GM21381 (cell line): ENCODE measurements around the gene TCEA2.

Experiments
- ATAC-seq: cut with Tn5 transposase; IDR thresholded peaks from one replicate; pipeline ENCODE4 v1.9.1; 2021; ENCODE audit warnings: mild to moderate bottlenecking, moderate library complexity; ENCODE audit not compliant: unreplicated experiment

TCEA2 gene

DNA sequence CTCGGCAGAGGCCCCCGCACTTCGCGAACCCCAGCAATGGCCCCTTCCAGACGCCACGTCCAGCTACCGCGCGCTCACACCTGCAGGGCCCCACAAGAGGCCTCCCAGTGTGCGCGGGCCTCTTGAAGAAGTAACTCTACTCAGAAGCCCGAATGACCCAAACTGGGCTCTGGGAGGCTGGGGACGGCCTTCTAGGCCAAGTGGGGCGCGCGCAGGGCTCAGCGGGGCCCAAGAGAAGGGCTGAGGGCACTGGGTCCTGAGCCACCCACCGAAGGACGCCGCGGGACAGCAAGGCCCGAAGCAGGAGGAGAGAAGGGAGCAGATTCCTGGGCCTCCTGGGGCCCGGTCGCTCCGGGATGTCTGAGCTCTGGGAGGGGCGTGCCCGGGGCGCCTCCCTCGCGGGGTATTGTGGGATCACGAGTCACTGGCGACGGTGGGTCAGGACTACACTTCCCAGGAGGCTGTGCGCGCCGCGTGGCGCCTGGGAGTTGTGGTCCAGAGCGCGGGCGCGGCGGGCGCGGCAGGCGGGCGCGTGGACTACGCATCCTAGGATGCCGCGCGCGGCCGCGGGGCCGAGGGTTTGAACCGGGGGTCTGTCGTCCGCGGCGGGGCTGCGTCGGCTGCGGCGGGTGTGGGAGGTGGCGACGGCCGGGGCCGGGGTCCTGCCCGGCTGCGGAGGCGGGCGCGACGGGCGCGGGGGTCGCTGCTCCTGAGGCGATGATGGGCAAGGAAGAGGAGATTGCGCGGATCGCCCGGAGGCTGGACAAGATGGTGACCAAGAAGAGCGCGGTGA, at the start of gene TCEA2:
Gene TCEA2, plus strand, starts transcription at position 603 of the 793 bp plus-strand sequence. Its CDS starts 115 bp downstream, at position 718.
- ATAC-seq: peak; percentile 74

DNA sequence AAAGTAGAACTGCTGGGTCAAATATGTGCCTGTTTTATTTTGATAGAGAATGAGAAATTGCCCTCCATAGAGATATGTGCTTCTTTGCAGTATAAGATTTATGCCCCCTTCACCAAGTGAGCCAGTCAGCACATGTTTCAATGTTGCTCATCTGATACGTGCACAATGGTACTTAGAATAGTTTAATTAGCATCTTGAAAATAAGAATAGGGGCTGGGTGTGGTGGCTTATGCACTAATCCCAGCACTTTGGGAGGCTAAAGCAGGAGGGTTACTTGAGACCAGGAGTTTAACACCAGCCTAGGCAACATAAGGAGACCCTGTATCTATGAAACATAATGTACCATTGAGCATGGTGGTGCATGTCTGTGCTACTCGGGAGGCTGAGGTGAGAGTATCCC, 47.4 kb upstream of the TCEA2 start:
- ATAC-seq: no peak

DNA sequence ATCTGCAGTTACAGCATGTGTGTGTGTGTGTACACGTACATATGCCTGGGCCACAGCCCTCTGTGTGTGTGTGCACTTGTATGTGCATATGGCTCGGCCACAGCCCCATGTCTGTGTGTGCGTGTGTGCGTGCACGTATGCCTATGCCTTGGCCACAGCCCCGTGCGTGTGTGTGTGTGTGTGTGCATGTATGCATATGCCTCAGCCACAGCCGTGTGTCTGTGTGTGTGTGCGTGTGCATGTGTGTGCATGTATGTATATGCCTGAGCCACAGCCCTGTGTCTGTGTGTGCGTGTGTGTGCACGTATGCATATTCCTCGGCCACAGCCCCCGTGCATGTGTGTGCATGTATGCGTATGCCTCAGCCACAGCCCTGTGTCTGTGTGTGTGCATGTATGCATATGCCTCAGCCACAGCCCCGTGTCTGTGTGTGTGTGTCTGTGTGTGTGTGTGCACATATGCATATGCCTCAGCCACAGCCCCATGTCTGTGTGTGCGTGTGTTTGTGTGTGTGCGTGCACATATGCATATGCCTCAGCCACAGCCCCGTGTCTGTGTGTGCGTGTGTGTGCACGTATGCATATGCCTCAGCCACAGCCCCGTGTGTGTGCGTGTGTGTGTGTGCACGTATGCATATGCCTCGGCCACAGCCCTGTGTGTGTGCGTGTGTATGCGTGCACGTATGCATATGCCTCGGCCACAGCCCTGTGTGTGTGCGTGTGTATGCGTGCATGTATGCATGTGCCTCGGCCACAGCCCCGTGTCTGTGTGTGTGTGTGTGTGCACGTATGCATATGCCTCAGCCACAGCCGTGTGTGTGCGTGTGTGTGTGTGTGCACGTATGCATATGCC, 41.6 kb upstream of the TCEA2 start:
- ATAC-seq: no peak

DNA sequence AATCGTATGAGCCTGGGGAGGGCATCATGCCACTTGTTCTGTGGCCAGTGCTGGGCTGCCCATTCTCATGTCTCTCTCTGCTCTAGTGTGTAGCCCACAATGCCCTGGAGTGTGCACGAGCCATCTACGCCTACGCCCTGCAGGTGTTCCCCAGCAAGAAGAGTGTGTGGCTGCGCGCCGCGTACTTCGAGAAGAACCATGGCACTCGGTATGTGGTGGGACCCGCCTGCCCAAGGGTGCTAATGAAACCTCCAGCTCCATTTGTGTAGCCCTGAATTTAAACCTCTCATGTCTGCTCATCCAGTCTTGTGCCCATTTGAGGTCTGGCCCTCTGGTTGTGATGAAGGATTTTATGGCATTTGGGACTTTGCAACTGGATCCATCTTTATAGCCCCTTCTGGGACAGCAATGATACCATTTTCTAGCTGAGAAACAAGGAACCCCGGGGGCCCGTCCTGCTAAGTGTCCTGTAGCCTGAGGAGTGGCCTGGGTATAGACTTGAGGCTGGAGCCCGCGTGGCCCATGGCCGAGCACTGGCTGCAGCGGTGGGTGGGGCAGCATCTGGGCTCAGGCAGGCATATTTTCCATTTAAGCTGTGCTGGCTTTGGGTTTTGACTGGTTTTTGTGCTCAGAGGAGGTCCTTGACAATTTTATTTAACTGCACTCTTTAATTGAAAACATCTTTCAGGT, 40.2 kb upstream of the TCEA2 start:
- no peak for ATAC-seq

DNA sequence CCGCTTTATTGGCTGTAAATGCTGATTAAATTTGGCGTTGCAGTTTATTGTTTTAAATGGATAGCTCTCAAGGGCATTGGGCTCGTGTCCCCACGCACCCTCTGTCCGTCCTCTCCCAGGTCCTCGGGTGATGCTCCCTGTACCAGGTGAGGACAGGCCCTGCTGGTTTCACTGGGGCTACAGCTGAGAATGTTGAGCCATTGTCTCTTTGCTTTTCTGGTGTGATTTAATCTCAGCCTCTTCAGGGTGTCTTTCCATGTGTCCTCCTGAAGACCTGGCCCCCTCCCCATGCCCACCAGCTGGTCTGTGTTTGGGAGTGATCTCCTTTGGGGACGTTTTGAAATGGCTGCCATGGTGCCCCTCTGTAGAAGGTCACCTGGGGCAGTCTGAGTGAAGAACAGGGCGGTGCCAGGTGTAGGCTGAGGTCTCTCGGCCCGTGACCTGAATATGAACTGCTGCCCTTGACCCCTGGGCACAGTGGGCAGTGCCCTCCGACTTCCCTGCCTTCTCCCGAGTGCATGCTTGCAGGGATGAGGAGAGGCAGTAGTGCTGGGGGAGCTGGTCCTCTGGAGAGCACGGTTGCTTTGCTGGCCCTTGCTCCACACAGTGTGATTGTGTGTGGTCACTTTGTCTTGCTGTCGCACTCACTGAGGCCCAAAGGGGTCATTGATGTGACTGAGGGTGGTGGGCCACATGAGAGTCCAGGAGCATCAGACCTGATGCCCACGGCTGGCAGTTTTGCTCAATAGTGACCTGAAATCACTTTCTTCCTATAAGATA, 39.4 kb upstream of the TCEA2 start:
- ATAC-seq: no peak

DNA sequence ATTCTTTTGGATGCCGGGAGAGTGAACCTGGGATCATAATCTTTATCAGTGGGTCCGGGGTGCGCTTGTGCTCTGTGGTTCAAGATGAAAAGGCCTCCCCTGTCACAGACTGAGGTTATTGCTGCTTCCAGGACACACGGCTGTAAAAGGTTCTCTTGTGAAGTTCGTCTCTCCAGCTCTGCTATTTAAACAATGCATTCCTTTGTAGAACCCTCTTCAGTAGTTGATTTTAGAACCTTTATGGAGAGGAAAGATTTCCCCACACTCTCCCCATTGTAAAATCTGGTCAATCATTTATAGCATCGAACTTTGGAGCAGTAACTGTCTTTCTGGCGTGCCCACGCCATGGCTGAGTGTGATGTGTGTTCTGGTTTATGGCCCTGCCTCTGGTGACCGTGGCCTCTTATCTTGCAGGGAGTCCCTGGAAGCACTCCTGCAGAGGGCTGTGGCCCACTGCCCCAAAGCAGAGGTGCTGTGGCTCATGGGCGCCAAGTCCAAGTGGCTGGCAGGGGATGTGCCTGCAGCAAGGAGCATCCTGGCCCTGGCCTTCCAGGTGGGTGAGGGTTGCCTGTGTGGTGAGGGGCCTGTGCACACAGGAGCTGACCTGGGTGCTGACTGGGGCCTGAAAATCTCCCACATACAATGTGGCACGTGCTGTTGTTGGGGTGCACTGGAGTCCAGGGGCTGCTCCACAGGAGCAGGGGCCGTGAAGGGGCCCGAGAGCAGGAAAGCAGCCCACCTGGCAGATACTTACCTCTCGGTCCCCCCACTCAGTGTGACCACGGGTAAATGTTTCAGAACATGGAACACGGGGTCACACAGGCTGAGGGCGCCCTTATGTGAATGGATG, 38.6 kb upstream of the TCEA2 start:
- ATAC-seq: no peak

DNA sequence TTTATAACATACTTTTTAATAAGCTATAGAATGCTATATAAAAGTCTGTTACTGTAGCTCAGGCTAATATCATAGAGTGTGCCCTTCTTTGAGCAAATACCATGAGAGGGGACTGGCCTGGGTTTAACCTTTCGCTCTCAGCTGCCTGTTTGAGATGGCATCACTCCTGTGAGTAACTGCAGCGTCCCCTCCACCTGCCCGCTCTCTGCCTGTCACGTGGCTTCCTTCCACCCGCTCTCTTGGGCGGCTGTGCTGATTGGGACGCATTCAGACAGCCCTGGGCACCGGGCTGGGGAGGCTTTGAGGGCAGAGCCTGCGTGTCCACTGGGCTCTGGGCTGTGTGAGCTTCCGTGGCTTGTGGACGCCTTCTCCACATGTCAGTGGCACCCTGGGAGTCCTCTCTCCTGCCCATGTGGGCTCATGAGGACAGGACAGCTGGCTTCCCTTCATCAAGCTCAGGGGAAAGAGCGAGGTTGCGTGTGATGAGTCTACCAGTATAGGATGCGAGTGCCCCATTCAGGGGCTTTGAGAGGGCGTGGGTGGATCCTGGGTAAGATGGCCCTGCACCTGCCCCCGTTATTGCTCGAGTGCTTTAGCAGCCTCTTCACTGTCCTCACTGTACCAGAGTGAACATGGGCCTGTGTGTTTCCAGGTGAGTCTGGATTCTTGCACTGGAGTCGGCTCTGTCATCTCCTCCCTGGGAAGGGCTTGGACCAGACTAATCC, 37.7 kb upstream of the TCEA2 start:
- no peak for ATAC-seq

DNA sequence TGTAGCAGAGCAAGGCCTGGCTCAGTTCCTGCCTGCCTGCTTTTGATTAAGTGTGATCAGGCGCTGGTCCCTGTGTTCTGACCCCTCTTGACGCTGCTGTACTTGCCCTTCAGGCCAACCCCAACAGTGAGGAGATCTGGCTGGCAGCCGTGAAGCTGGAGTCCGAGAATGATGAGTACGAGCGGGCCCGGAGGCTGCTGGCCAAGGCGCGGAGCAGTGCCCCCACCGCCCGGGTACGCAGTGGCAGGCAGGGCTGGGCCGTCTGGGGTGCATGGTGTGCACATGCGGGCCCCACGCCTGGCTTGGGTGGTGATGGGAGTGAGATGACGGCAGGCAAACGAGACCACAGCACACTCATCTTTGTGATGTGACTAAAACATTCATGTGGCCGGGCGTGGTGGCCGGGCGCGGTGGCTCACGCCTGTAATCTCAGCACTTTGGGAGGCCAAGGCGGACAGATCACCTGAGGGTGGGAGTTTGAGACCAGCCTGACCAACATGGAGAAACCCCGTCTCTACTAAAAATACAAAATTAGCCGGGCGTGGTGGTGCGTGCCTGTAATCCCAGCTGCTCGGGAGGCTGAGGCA, 37.1 kb upstream of the TCEA2 start:
- no peak for ATAC-seq

DNA sequence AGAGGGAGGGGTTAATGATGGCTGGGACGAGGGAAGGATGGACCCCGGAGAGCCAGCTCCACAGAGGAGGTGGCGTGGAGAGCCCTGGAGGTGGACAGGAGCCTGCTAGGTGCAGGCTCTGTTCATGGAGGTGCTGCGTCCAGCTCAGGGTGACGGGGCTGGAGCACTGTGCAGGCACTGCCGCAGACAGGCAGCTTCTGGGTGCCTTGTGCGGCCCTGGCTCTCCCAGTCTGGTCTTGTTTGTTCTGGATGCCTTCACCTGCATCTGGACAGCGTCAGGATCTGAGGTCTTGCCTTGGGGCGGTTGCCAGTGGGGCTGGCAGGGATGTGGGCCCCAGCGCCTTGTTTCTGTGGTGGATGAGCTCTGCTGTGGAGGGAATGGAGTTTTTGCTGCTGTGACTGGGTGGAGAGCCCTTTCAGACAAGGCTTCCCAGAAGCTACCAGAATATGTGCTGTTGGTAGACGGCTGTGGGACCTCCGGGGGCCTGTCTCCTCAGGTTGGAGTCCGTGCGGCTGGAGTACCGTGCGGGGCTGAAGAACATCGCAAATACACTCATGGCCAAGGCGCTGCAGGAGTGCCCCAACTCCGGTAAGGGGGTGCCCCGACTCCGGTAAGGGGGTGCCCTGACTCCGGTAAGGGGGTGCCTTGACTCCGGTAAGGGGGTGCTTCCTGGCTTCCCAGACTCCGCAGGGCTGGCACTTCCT, 34.9 kb upstream of the TCEA2 start:
- ATAC-seq: no peak

DNA sequence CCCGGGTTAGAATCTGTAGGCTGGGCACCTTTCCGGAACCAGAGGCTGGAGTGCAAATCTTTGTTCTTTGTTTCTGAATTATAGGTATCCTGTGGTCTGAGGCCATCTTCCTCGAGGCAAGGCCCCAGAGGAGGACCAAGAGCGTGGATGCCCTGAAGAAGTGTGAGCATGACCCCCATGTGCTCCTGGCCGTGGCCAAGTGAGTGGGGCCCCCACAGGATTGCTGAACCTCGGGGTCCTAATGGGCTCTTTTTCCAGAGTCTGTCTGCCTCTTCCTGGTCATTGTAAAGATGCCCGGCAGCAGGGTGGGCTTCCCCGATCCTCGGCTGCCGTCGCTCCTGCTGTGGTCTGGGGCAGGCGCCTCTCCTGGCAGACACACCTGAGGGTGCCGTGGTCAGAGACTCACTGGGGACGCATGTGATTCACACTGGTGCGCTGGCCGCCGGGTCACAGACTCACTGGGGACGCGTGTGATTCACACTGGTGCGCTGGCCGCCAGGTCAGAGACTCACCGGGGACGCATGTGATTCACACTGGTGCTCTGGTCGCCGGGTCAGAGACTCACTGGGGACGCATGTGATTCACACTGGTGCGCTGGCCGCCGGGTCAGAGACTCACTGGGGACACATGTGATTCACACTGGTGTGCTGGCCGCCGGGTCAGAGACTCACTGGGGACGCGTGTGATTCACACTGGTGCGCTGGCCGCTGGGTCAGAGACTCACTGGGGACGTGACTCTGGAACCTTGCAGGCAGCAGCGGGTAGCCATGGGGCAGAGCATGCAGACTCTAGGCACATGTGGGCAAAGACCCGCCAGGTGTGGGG, 33.5 kb upstream of the TCEA2 start:
- no peak for ATAC-seq

DNA sequence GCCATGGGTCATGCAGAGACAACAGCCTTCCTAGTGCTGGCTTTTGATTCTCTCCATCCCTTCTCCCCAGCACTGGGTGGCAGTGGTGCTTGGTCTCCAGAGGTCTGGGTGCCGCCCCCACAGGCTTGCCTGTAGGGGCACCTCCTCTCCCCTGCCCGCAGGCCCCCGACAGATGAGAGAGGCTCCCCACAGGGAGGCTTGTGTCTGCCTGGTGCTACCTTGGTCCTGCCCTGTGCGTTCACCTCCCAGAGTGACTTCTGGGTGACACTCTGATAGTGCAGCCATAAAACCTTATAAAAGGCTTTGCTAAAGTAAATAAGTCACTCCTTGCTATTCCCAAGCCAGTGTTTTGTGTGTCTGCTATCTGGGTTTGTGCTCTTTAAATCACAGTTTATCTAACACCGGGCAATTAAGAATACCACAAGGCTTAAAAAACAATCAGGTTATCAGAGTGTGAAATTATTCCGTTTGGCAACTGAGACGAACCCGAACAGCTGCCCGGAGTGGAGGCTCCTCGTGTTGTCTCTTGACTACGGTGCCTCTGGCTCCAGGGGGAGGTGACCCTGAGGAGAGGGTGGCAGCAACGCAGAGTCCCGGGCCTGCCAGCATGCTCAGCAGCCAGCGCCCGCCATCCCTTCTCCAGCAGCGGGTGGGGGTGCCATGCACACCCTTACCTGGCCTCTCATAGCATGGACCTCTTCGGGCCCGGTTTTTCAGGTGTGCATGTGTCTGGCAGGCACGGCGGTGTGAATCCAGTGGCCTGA, 32.4 kb upstream of the TCEA2 start:
- no peak for ATAC-seq

DNA sequence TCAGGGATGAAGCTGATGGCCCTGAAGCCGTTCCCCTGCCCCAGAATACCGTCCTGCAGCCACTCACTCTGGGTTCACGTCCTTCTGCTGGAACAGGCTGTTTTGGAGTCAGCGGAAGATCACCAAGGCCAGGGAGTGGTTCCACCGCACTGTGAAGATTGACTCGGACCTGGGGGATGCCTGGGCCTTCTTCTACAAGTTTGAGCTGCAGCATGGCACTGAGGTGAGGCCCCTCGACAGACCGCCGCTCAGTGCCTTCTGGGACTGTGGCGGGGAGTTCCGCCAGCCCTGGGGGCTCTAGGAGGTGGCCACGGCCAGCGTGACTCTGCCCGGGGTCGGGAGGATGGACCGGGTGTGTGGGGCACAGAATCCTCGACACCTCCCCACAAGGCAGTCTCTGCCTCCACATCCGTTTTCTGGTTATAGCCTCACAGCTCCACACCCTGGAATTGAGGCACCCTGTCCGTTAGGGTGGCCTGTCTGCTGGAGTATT, 31.1 kb upstream of the TCEA2 start:
- ATAC-seq: no peak

DNA sequence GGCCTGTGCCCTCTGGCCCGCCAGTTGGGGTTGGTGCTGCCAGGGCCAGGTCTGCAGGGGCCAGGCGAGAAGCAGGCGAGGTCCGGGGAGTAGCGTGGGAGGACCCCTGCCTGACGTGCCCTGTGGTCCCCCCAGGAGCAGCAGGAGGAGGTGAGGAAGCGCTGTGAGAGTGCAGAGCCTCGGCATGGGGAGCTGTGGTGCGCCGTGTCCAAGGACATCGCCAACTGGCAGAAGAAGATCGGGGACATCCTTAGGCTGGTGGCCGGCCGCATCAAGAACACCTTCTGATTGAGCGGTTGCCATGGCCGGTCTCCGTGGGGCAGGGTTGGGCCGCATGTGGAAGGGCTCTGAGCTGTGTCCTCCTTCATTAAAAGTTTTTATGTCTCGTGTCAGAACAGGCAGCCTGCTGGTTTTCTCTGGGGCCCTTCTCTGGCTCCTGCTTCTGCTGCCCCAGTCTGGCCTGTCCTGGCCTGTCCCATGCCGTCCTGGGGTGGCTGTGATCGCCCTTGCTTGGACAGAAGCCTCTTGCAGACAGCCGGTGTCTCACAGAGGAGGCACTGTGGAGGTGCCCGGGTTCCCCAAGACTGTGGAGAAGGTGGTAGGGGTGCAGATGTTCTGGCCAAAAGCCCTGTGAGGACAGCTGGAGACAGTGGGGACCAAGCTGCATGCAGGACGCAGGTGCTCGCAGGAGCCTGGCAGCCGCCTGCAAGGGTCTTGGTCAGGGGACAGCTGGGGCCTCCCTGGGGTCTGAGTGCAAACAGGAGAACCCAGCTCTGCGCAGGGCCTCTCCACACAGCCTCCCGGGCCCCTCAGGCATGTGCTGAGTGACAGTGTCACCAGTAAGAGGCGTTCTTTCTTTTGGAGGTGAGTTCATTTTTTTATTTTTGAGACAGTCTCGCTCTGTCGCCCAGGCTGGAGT, 30.0 kb upstream of the TCEA2 start:
- no peak for ATAC-seq

DNA sequence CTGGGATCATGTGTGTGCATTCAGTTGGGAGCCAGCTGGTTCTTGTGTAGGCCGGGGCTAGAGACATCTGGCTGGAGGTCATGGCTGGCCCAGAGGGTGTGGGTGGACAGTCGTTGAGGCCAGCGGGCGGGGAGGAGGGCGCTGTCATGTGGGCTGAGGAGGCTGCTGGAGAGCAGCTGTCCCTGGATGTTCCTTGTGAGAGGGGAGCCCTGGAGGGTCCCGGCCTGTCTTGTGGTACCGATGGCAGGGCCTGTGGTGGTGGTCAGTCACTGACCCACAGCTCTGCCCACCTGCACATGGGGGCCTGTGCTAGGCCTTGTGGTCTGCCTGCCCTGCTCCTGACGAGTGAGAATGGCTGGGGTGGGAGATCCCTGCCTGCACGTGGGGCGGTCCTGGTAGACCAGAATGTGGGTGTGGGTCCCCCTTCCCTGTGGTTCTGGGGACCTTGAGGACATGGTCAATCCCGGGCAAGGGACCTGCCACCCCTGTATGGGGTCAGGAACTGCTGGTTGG, 29.0 kb upstream of the TCEA2 start:
- ATAC-seq: no peak
